NB4 (cell line): Measurements from ENCODE around the gene ARHGEF9.

Source experiments
- DNase-seq: peaks from one replicate; pipeline ENCODE4 v3.0.0; 2010; ENCODE audit warnings: low read depth
- H3K4me3 ChIP-seq: one replicate; pipeline ENCODE4 v1.5.1; 2011; ENCODE audit warnings: mild to moderate bottlenecking, low read depth, low read length, moderate library complexity
- CTCF ChIP-seq: IDR thresholded peaks from one replicate; pipeline ENCODE4 v1.5.1; 2012; ENCODE audit warnings: low read depth, low read length
- MYC ChIP-seq: IDR thresholded peaks from 2 replicates; pipeline ENCODE4 v1.6.1; 2011; ENCODE audit warnings: low read depth, low read length
- POLR2A ChIP-seq: IDR thresholded peaks from 2 replicates; pipeline ENCODE4 v1.6.1; 2011; ENCODE audit warnings: mild to moderate bottlenecking; ENCODE audit not compliant: insufficient read length; ENCODE audit errors: extremely low read depth
- TF ChIP-seq, protein P1 (sequence below): IDR thresholded peaks from 2 replicates; pipeline ENCODE4 v1.6.1; 2011; ENCODE audit warnings: low read depth, low read length

The ARHGEF9 gene

GRCh38 chrX:63743596-63743995, 41.4 kb downstream of the ARHGEF9 start:
- peak; percentile 6 for DNase-seq
- no peak for TF ChIP-seq CTCF
- TF ChIP-seq, protein P1, sequence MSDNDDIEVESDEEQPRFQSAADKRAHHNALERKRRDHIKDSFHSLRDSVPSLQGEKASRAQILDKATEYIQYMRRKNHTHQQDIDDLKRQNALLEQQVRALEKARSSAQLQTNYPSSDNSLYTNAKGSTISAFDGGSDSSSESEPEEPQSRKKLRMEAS: no peak
- TF ChIP-seq POLR2A: no peak
- no peak for TF ChIP-seq MYC
- no peak overlapping the region for H3K4me3 ChIP-seq

- DNase-seq: no peak
- no peak for TF ChIP-seq POLR2A
- TF ChIP-seq, protein P1: no peak
- no peak overlapping the region for H3K4me3 ChIP-seq
Observed at GRCh38 chrX:63740382-63740781, 44.6 kb downstream of the ARHGEF9 start.

DNA sequence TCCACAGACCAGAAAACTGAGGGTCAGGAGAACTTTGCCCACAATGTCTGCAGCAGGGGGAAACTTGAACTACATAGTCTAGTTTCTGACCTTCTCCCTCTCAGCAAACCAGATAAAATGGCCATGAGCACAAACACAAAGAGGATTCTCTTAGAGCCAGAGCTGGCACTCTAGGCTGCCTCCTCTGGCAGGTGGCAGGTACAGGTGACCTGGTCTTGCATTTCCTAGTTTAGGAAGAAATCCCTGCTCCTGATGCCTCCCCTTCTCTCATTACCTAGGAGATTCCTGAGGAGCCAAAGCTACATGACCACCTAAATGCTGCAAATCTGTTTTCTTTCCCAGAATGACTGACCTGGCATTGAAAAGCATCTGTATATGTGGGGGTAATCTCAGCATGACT, 45.1 kb downstream of the ARHGEF9 start:
- no peak overlapping the region for H3K4me3 ChIP-seq
- no peak for DNase-seq
- TF ChIP-seq MYC (no peak), POLR2A (no peak), CTCF (no peak)
- TF ChIP-seq, protein P1: no peak

GRCh38 chrX:63738696-63739095, 46.3 kb downstream of the ARHGEF9 start:
- no peak for DNase-seq
- TF ChIP-seq POLR2A: no peak
- TF ChIP-seq, protein P1: no peak
- no peak for TF ChIP-seq CTCF
- TF ChIP-seq MYC: no peak

DNA sequence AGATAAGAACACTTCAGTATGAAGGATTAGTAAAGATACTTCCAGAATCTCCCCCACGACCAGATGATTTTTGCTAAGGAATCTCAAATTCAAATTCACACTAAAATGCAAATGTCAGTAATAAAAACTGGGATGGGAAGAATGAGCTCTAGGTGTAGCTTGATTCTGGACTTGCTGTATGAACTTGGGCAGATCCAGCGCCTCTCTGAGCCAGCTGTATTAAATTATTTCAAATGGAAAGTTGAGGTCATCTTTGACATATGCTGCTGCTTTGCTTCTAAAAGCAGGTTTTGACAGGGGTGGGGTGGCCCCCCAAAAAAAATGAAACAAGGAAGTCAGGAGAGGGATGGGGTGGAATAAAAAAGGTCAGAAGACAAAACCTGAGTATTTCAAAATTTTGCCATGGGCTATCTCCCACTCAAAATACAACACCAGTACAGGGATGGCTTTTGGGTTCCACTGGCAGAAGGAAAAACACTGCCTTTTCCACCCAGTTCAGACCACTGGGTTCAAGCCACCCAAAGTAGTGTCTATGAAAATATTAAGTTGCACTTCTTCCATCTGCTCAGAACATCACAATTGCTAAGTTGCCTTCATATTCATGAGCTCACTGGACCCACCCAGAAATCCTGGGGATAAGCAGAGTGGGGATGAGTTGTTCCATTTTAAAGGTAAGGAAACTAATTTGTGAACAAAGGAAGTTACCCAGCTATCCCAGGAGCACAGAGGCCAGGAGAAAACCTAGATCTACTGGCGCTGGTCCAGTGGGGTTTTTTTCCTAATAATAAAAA, 47.7 kb downstream of the ARHGEF9 start:
- DNase-seq: no peak
- no peak overlapping the region for H3K4me3 ChIP-seq
- no peak for TF ChIP-seq MYC
- TF ChIP-seq CTCF: no peak
- TF ChIP-seq POLR2A: no peak
- TF ChIP-seq, protein P1: no peak

More at GRCh38 chrX:63738696-63739095, 46.3 kb downstream of the ARHGEF9 start:
- H3K4me3 ChIP-seq: no peak overlapping the region

DNA sequence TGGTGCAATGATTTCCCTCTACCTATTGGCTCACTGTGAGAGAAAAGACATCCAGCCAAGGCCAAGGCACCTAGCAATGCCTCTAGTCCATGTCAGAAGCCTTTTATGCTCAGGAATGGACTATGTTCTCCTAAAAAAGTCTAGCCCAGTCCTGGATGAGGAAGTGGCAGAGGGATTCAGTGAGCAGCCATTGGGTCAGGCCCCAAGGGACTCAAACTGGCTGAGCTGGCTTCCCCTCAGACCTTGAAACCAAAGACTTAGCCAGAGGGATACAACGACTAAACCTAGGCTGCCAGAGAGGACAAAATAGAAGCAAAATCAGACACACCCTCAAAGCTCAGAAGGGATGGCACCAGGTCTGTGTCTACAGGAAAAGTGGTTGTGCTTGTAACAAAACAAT, 49.1 kb downstream of the ARHGEF9 start:
- TF ChIP-seq CTCF (no peak), POLR2A (no peak), MYC (no peak)
- TF ChIP-seq, protein P1: no peak
- peak; percentile 51 for DNase-seq
- no peak overlapping the region for H3K4me3 ChIP-seq
